T-helper 1 cell treated with Interleukin-12 subunit alpha and Interleukin-12 subunit beta and Interleukin-4 antibody, amounts not matched to agents 30 μg/mL and 1 μg/mL, for 36 hours (primary cell): ENCODE results near the gene GPR132.

Experiments used
- H3K27ac Mint-ChIP-seq: one replicate; pipeline ENCODE4 v1.8.0; 2021; ENCODE audit warnings: mild to moderate bottlenecking, mixed read lengths
- H3K27me3 Mint-ChIP-seq: one replicate; pipeline ENCODE4 v1.8.0; 2021; ENCODE audit warnings: low read depth, mixed read lengths
- H3K36me3 Mint-ChIP-seq: one replicate; pipeline ENCODE4 v1.8.0; 2021; ENCODE audit warnings: low read depth, mixed read lengths
- H3K4me1 Mint-ChIP-seq: one replicate; pipeline ENCODE4 v1.8.0; 2021; ENCODE audit warnings: low read depth, mixed read lengths
- H3K4me3 Mint-ChIP-seq: one replicate; pipeline ENCODE4 v1.8.0; 2021; ENCODE audit warnings: mild to moderate bottlenecking, moderate library complexity, mixed read lengths
- H3K9me3 Mint-ChIP-seq: one replicate; pipeline ENCODE4 v1.8.0; 2021; ENCODE audit warnings: mixed read lengths

Gene GPR132

DNA sequence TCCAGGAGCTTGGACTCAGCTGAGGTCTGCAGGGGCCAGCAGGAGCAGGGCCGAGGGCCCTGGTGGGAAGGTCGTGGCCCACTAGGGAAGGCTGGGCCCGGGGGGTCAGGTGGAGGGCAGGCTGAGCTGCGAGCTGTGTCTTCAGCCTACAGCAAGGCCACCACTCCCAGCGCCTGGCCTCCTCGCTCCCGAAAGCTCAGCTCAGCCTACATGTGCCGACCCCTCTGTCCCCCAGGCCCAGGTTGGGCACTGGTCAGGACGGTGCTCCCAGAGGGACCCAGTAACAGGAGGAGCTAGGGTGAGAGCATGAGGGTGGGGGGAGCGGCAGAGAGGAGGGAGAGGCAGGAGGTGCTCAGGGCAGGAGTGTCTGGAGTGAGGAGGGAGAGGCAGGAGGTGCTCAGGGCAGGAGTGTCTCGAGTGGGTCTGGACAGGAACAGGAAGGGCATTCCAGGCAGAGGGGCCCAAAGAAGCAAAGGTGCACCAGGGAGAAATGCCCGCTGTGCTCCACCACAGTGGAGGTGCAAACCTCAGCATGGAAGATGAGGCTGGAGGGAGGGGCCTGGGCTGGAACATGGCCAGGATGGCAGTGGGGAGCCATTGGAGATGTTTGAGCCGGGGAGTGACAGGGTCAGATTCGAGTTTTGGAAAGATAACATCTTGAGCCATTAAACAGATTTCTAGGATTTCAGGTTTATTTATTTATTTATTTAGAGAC lies 29.1 kb upstream of the GPR132 start:
- Mint-ChIP-seq H3K27ac (peak overlapping the region; percentile 41), H3K36me3 (no peaks in the 10 kb centered on the region), H3K9me3 (no peaks in the 10 kb centered on the region), H3K4me3 (peak overlapping the region; percentile 69), H3K4me1 (peaks cover 10% of the 10 kb centered on the region), H3K27me3 (peaks cover 4% of the 10 kb centered on the region)

DNA sequence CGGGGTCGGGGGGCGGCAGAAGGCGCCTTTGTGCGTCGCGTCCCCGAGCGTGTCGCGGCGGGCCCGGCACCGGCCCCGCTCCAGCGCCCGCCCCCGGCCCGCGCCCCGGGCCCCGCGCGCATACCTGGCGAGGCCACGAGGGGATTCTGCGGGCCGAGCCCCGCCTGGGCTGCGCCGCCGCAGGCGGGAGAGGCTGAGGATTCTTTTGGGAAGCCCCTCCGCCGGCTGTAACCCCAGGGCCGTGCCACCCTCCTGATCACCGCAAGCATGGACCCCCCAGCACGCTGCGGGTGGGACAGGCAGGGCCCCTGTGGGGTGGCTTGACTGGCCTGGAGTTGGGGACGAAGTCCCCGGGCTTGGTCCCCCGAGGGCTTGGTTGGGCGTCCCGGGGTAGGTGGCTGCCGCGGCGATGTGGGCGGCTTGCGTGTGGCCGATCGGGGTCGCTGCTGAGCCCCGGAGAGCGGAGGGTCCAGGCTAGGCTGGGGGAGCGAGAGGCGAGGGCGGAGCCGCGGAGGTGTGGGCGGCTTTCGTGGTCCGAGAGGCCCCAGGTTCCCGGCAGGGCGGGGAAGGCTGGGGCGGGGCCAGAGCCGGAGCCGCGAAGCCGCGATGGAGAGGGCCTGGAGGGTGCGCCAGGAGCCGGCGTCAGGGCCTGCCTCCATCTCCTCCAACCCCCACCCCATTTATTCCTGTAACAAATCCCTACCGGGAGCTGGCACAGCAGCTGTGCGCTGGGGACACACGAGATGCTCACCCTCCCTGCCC lies 28.4 kb upstream of the GPR132 start:
- H3K4me3 Mint-ChIP-seq: peak overlapping the region; percentile 69
- peak overlapping the region; percentile 49 for H3K27ac Mint-ChIP-seq
- H3K4me1 Mint-ChIP-seq: peaks cover 10% of the 10 kb centered on the region
- no peaks in the 10 kb centered on the region for H3K36me3 Mint-ChIP-seq
- peaks cover 9% of the 10 kb centered on the region for H3K27me3 Mint-ChIP-seq
- H3K9me3 Mint-ChIP-seq: no peaks in the 10 kb centered on the region

GRCh38 chr14:105093038-105093430 lies 27.8 kb upstream of the GPR132 start:
- Mint-ChIP-seq H3K36me3 (no peaks in the 10 kb centered on the region), H3K4me3 (peak overlapping the region; percentile 84), H3K9me3 (no peaks in the 10 kb centered on the region), H3K27ac (peak overlapping the region; percentile 79), H3K27me3 (peaks cover 12% of the 10 kb centered on the region), H3K4me1 (peaks cover 13% of the 10 kb centered on the region)

DNA sequence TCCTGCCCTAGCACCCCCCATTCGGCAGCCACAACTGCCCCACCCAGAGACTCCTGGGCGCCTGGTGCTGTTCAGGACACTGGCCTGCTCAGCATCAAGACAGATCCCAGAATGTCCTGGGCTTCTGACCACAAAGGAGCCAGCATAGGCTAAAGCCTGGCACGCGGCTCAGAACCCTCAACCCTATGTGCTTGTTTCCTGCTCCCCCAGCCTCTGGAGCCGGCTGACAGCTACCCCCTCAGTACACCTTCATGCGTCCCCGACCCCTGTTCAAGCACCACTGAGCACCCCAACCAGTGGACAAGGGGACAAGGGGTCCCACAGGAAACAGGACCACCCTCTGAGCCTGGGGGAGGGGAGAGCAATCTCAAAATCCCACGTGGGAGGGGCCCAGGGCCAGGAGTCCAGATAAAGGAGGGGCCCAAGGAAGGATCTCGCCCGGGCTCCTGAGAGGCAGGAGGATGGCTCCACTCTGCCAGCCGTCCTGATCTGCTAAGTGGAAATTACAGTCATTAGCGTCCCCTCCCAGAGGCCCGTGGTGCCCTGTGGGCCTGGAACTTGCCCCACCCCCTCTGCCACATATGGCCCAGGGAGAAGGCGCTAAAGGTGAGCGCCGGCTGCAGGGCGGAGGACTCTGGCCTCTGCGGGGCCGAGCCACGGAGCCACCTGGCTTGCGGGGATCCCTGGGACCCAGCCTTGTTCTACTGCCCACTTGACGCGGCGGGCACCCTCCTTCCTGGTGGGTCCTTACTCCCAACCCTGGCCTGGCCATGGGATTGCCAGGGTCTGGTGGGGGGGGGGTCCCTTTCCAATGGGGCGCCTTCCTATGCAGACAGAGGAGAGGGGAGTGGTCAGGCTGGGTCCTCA lies 27.2 kb upstream of the GPR132 start:
- peak overlapping the region; percentile 79 for H3K27ac Mint-ChIP-seq
- peak overlapping the region; percentile 84 for H3K4me3 Mint-ChIP-seq
- H3K9me3 Mint-ChIP-seq: no peaks in the 10 kb centered on the region
- peaks cover 15% of the 10 kb centered on the region for H3K27me3 Mint-ChIP-seq
- H3K4me1 Mint-ChIP-seq: peaks cover 14% of the 10 kb centered on the region
- no peaks in the 10 kb centered on the region for H3K36me3 Mint-ChIP-seq

GRCh38 chr14:105091517-105092170 lies 26.4 kb upstream of the GPR132 start:
- Mint-ChIP-seq H3K4me3 (no peak overlapping the region), H3K27me3 (peaks cover 15% of the 10 kb centered on the region), H3K9me3 (no peaks in the 10 kb centered on the region), H3K4me1 (peaks cover 15% of the 10 kb centered on the region), H3K27ac (no peak overlapping the region), H3K36me3 (no peaks in the 10 kb centered on the region)

- H3K4me3 Mint-ChIP-seq: no peak overlapping the region
- H3K9me3 Mint-ChIP-seq: no peaks in the 10 kb centered on the region
- H3K4me1 Mint-ChIP-seq: peaks cover 16% of the 10 kb centered on the region
- H3K27me3 Mint-ChIP-seq: peaks cover 15% of the 10 kb centered on the region
- H3K36me3 Mint-ChIP-seq: no peaks in the 10 kb centered on the region
- H3K27ac Mint-ChIP-seq: no peak overlapping the region
Observed at GRCh38 chr14:105091054-105091516, 25.9 kb upstream of the GPR132 start.

DNA sequence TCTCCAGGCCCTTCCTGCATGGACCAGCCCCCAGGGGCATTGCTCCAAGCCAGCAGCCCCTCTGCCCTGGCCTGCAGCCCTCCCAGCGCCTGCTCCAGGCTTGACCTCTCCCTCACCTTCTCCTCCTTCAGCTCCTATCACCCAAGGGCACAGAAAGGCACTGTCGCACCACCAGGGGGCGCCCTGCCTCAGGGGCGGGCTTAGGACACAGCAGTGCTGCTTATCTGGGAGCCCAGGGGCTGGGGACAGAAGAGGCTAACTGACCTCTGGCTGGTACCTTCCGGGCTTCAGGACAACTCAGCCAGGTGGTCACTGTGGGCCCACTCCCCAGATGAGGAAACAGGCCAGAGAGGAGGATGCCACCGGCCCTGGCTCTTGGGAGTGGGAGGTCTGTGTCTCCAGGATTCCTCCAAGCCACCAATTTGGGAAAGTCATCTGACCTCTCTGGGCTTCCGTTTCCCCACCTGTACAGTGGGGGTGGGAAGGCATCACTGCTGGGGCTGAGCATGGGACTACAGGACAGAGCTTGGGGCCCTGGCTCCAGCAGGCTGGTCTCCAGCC lies 25.3 kb upstream of the GPR132 start:
- no peaks in the 10 kb centered on the region for H3K9me3 Mint-ChIP-seq
- H3K27me3 Mint-ChIP-seq: peaks cover 15% of the 10 kb centered on the region
- H3K4me3 Mint-ChIP-seq: peak overlapping the region; percentile 6
- H3K27ac Mint-ChIP-seq: peak overlapping the region; percentile 55
- no peaks in the 10 kb centered on the region for H3K36me3 Mint-ChIP-seq
- peaks cover 16% of the 10 kb centered on the region for H3K4me1 Mint-ChIP-seq

DNA sequence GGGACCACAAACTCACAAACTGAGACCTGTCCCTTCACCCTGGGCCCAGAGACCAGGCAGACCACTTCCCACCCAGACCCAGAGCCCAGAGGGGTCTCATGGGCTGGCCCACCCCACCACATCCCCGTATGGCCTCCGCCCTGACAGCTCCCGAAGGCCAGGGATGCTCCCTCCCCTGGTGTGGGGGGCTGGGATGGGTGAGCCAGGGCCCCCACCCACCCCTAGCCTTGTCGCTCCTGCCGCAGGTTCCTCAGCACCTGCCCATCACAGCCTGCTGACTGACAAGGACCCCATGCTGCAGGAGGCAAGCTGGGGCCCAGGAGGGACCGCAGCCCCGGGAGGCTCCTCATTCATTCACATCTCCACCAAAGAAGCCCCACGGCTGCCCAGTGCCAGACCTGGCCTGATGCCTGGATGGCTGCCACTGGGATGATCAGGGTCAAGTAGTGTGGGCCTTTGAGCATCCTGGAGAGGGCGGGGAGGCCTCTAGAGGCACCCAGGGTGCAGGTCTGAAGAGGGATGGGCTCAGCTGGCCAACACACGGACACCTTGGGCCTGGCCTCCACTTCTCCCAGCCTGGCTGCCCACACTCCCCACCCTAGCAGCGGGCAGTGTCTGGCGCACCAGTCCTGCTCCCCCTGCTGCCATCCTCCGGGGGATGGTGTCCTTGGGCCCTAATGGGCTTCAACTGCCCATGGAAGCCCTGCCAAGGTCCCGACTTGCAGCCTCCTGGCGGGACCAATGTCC lies 24.7 kb upstream of the GPR132 start:
- Mint-ChIP-seq H3K9me3 (no peaks in the 10 kb centered on the region), H3K27ac (no peak overlapping the region), H3K4me1 (peaks cover 16% of the 10 kb centered on the region), H3K27me3 (peaks cover 15% of the 10 kb centered on the region), H3K36me3 (no peaks in the 10 kb centered on the region), H3K4me3 (no peak overlapping the region)

GRCh38 chr14:105088812-105089745 lies 23.8 kb upstream of the GPR132 start:
- Mint-ChIP-seq H3K27me3 (peaks cover 23% of the 10 kb centered on the region), H3K27ac (no peak overlapping the region), H3K9me3 (no peaks in the 10 kb centered on the region), H3K4me3 (peak overlapping the region; percentile 53), H3K36me3 (no peaks in the 10 kb centered on the region), H3K4me1 (peaks cover 10% of the 10 kb centered on the region)

DNA sequence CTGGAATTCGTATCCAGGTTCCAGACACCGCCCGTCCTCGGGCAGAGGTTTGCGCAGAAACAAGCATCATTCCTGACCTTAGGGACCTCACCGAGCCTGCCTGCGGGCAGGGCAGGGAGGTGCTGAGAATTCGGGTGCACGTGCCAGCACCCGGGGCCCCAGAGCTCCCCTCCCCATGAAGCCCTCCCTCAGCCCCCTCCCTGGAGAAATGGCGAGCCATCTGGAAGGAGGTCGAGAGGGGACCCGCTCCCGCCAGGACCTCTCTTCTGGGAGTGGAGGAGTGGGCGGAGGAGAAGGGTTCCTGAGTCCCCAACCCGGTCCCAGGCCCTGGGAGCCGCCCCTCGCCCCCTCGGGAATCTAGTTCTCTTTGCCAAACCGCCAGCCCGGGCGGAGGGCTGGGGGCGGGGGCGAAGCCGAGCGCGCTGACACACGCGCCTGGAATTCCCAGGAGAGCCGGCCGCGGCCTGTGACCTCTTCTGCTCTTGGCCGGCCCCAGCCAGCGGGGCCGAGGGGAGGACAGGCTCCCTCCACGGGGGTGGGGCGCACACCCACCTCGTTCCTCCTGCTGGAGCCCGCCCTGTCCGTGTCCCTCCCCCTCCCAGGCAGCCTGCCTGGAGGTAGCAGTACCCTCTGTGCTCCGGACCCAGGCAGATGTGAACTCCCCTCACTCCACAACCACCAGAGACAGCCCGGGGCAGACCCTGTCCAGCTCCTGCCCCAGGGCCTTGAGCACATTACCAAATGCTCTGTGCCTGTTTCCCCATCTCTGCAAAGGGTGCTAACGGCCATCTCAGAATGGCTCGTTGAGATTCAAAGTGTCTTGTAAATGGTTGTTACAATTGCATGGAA lies 23.0 kb upstream of the GPR132 start:
- no peaks in the 10 kb centered on the region for H3K36me3 Mint-ChIP-seq
- peaks cover 10% of the 10 kb centered on the region for H3K4me1 Mint-ChIP-seq
- no peak overlapping the region for H3K27ac Mint-ChIP-seq
- H3K27me3 Mint-ChIP-seq: peaks cover 27% of the 10 kb centered on the region
- peak overlapping the region; percentile 71 for H3K4me3 Mint-ChIP-seq
- H3K9me3 Mint-ChIP-seq: no peaks in the 10 kb centered on the region

GRCh38 chr14:105087308-105087962 lies 22.2 kb upstream of the GPR132 start:
- Mint-ChIP-seq H3K27me3 (peaks cover 27% of the 10 kb centered on the region), H3K9me3 (no peaks in the 10 kb centered on the region), H3K4me1 (peaks cover 10% of the 10 kb centered on the region), H3K36me3 (no peaks in the 10 kb centered on the region), H3K4me3 (peak overlapping the region; percentile 74), H3K27ac (no peak overlapping the region)
